Measurements from ENCODE around the gene TPPP2. TPM values are rescaled to one million over a fixed set of nuclear protein-coding genes. Genes with fewer than 3 reads are reported as not detected.
"Not testable (repeated sequence)": the region's sequence is repeated elsewhere in the genome, so short reads cannot be mapped to it uniquely, and the experiment has no call there.

Gene TPPP2
- not detected in 2 replicates for total RNA-seq

GRCh38 chr14:21029917-21030316 is at the start of gene TPPP2:
TSS of gene TPPP2 (plus strand) at chr14:21030217. CDS start at chr14:21030582, 365 bp downstream.
- H3K4me3 ChIP-seq (ENCODE audit: low read depth, low read length): no peak within 1 kb of the TSS
- DNase-seq (ENCODE audit: low read depth): no peak
- TF ChIP-seq CTCF (IDR thresholded peaks at IDR 0.05; ENCODE audit: insufficient read depth, low read depth, low read length): no peak

GRCh38 chr14:20980906-20981305 is 49.1 kb upstream of the TPPP2 start:
- TF ChIP-seq CTCF (IDR thresholded peaks at IDR 0.05; ENCODE audit: insufficient read depth, low read depth, low read length): no peak
- DNase-seq (ENCODE audit: low read depth): no peak
- H3K4me3 ChIP-seq (ENCODE audit: low read depth, low read length): no peak overlapping the region

- no peak overlapping the region for H3K4me3 ChIP-seq (ENCODE audit: low read depth, low read length)
- DNase-seq (ENCODE audit: low read depth): no peak
- TF ChIP-seq CTCF (IDR thresholded peaks at IDR 0.05; ENCODE audit: insufficient read depth, low read depth, low read length): no peak
Observed at GRCh38 chr14:20982646-20983369, 47.2 kb upstream of the TPPP2 start.

- DNase-seq (ENCODE audit: low read depth); H3K4me3 ChIP-seq (ENCODE audit: low read depth, low read length): not testable (repeated sequence)
Observed at GRCh38 chr14:20985650-20986049, 44.4 kb upstream of the TPPP2 start.

GRCh38 chr14:20986811-20987210 is 43.2 kb upstream of the TPPP2 start:
- no peak overlapping the region for H3K4me3 ChIP-seq (ENCODE audit: low read depth, low read length)
- TF ChIP-seq CTCF (IDR thresholded peaks at IDR 0.05; ENCODE audit: insufficient read depth, low read depth, low read length): no peak
- peak; percentile 91 for DNase-seq (ENCODE audit: low read depth)

GRCh38 chr14:20988717-20989470 is 41.1 kb upstream of the TPPP2 start:
- no peak for TF ChIP-seq CTCF (IDR thresholded peaks at IDR 0.05; ENCODE audit: insufficient read depth, low read depth, low read length)
- peak overlapping the region; percentile 37 for H3K4me3 ChIP-seq (ENCODE audit: low read depth, low read length)
- no peak for DNase-seq (ENCODE audit: low read depth)

GRCh38 chr14:20989471-20989786 is 40.6 kb upstream of the TPPP2 start:
- no peak for TF ChIP-seq CTCF (IDR thresholded peaks at IDR 0.05; ENCODE audit: insufficient read depth, low read depth, low read length)
- peak overlapping the region; percentile 37 for H3K4me3 ChIP-seq (ENCODE audit: low read depth, low read length)
- no peak for DNase-seq (ENCODE audit: low read depth)

Measured in fibroblast of villous mesenchyme (primary cell).